ENCODE data around the gene LEP. TPM values are rescaled to one million over a fixed set of nuclear protein-coding genes. Genes with fewer than 3 reads are reported as not detected.

LEP gene
- polyA plus RNA-seq, 1 of the 3 experiments (the other 2 are of a cell fraction), result not detected

DNA sequence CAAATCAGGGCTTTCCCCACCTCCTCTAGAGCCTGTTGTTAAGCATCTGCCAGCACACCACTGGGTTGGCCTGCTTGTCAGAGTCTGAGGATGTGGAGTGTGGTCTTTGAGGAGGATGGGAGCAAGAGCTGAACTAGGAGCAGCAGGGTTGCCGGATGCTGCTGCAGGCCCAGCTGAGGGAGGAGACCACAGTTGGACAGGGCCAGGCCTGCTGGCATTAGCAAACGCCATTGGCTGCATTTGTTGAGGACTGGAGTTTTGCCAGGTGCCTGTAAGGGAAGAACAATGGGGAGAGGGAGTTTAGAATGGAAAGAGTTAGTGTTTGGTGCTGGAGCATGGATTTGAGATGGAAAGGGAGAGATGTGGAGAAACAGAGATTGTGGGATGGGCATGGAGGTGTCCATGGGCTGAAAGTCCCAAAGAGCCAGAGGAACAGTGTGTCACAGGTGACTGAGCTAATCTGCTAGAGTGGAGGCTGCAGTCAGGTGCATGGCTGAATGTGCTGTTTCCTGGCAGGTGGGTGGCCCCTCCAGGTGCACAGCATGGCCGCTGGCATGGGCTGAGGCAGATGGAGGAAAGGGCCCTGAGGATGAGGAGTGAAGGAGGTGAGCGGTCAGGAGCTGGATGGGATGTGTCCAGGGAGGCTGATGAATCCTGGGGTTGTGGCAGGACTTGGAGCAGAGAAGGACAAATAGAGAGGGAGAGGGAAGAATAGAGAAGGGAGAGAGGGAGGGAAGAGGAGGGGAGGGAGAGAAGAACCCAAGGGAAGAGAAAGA lies 40.7 kb downstream of the LEP start:
- Histone ChIP-seq H3K9ac (no peak overlapping the region), H3K4me3 (ENCODE audit: low read depth in 2 of 2, low read length in 1 of 2) (no peak overlapping the region), H3K36me3 (replicated peaks in 1 of 2; ENCODE audit: control insufficient read depth in 1 of 2, insufficient read depth in 2 of 2, low read length in 1 of 2) (peaks cover 0 to 4% of the 10 kb centered on the region in 2 experiments), H3K27ac (ENCODE audit: low read depth in 2 of 2, low read length in 1 of 2) (no peak overlapping the region), H3K9me3 (no peaks in the 10 kb centered on the region; the same call in 1 of the 2 replicates), H3K4me2 (no peak overlapping the region), H3F3A (replicated peaks; ENCODE audit: insufficient read depth) (no peaks in the 10 kb centered on the region), H3K79me2 (ENCODE audit: insufficient read depth) (no peaks in the 10 kb centered on the region), H3K9me2 (no peaks in the 10 kb centered on the region), H2AFZ (ENCODE audit: low read depth) (no peak overlapping the region), H3K27me3 (ENCODE audit: insufficient read depth) (no peaks in the 10 kb centered on the region), H4K20me1 (ENCODE audit: insufficient read depth) (no peaks in the 10 kb centered on the region), H3K4me1 (ENCODE audit: control insufficient read depth in 1 of 2, insufficient read depth in 2 of 2, low read depth in 1 of 2, low read length in 1 of 2) (no peaks in the 10 kb centered on the region)
- CTCF ChIA-PET, result interaction anchor here (0.9 kb wide), 1 partner anchor 703 kb away, joined by 3 read pairs; no protein-coding TSS in a partner anchor
- 59% methylated on average over 4 of the region's 4 CpGs for WGBS (ENCODE audit: low lambda C conversion rate)
- TF ChIP-seq NFIC (IDR thresholded peaks at IDR 0.05; ENCODE audit: borderline replicate concordance), result no peak
- no peak for DNase-seq
- POLR2A ChIA-PET, result no interaction called here

DNA sequence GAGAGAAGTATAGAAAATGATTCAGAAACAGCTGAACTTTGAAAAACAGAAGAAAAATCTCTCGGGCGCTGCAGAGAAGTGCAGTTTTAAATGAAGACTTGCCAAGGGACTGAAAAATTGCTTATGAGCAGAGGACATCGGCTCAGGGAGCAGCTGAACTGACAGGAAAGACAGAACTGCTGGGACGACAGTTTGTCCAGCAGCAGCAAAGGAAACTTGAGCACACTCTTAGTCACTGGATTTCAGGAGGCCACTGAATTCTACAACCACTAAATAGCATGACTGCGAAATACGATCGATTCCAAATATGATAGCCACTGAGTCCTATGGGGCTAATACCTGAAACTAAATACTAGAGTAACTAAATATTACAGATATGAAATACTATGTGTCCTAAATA lies 43.0 kb downstream of the LEP start:
- TF ChIP-seq RAD21 (IDR thresholded peaks at IDR 0.05; ENCODE audit: low read length), result no peak
- no peak for TF ChIP-seq YY1 (IDR thresholded peaks at IDR 0.05; ENCODE audit: low read depth)
- no peak for TF ChIP-seq FOSL2 (IDR thresholded peaks at IDR 0.05; ENCODE audit: borderline replicate concordance, low read depth)
- TF ChIP-seq MAX (IDR thresholded peaks at IDR 0.05; ENCODE audit: low read depth), result no peak
- no peak for TF ChIP-seq RXRA (IDR thresholded peaks at IDR 0.05; ENCODE audit: borderline replicate concordance, low read depth)
- TF ChIP-seq SMC3 (IDR thresholded peaks at IDR 0.05; ENCODE audit: low read depth, low read length), result no peak
- no peak for TF ChIP-seq TCF12 (IDR thresholded peaks at IDR 0.05)
- TF ChIP-seq RFX5 (IDR thresholded peaks at IDR 0.05; ENCODE audit: low read length), result no peak
- TF ChIP-seq SIN3A (IDR thresholded peaks at IDR 0.05; ENCODE audit: borderline replicate concordance, low read depth, low read length), result no peak
- TF ChIP-seq, protein P1, sequence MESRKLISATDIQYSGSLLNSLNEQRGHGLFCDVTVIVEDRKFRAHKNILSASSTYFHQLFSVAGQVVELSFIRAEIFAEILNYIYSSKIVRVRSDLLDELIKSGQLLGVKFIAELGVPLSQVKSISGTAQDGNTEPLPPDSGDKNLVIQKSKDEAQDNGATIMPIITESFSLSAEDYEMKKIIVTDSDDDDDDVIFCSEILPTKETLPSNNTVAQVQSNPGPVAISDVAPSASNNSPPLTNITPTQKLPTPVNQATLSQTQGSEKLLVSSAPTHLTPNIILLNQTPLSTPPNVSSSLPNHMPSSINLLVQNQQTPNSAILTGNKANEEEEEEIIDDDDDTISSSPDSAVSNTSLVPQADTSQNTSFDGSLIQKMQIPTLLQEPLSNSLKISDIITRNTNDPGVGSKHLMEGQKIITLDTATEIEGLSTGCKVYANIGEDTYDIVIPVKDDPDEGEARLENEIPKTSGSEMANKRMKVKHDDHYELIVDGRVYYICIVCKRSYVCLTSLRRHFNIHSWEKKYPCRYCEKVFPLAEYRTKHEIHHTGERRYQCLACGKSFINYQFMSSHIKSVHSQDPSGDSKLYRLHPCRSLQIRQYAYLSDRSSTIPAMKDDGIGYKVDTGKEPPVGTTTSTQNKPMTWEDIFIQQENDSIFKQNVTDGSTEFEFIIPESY (IDR thresholded peaks at IDR 0.05; ENCODE audit: borderline replicate concordance, low read depth), result no peak
- TF ChIP-seq REST (IDR thresholded peaks at IDR 0.05; ENCODE audit: low read depth, low read length), result no peak
- no peak for TF ChIP-seq NRF1 (IDR thresholded peaks at IDR 0.05; ENCODE audit: low read depth, low read length)
- TF ChIP-seq FOXJ3 (CRISPR knock-in tag; IDR thresholded peaks at IDR 0.05), result no peak
- no peak for TF ChIP-seq USF1 (IDR thresholded peaks at IDR 0.05; ENCODE audit: borderline replicate concordance, low read depth)
- TF ChIP-seq TEAD4 (IDR thresholded peaks at IDR 0.05; ENCODE audit: borderline replicate concordance, insufficient read depth), result no peak
- no peak for TF ChIP-seq EP300 (IDR thresholded peaks at IDR 0.05; ENCODE audit: borderline replicate concordance in 1 of 2, low read depth in 1 of 2, low read length in 1 of 2)
- TF ChIP-seq JUND (IDR thresholded peaks at IDR 0.05), result no peak
- Histone ChIP-seq H3K4me3 (ENCODE audit: low read depth in 2 of 2, low read length in 1 of 2) (no peak overlapping the region), H3K4me1 (ENCODE audit: control insufficient read depth in 1 of 2, insufficient read depth in 2 of 2, low read depth in 1 of 2, low read length in 1 of 2) (no peaks in the 10 kb centered on the region; a peak in 1 of 4 replicates), H3K27ac (ENCODE audit: low read depth in 2 of 2, low read length in 1 of 2) (no peak overlapping the region), H3K9ac (no peak overlapping the region), H3K27me3 (ENCODE audit: insufficient read depth) (no peaks in the 10 kb centered on the region), H3K4me2 (no peak overlapping the region), H3K79me2 (ENCODE audit: insufficient read depth) (no peaks in the 10 kb centered on the region), H3K9me2 (no peaks in the 10 kb centered on the region), H2AFZ (ENCODE audit: low read depth) (no peak overlapping the region), H3K36me3 (replicated peaks in 1 of 2; ENCODE audit: control insufficient read depth in 1 of 2, insufficient read depth in 2 of 2, low read length in 1 of 2) (peaks cover 0 to 4% of the 10 kb centered on the region in 2 experiments), H3F3A (replicated peaks; ENCODE audit: insufficient read depth) (no peaks in the 10 kb centered on the region), H3K9me3 (no peaks in the 10 kb centered on the region; the same call in 1 of the 2 replicates), H4K20me1 (ENCODE audit: insufficient read depth) (no peaks in the 10 kb centered on the region)
- POLR2A ChIA-PET, result no interaction called here
- DNase-seq, result no peak
- CTCF ChIA-PET, result no interaction called here
- 92% methylated on average over 7 of the region's 7 CpGs for WGBS (ENCODE audit: low lambda C conversion rate)

Data from SK-N-SH (cell line).